Neural cell (in vitro differentiated cells): ENCODE measurements around the gene ZNF648. TPM values are rescaled to one million over a fixed set of nuclear protein-coding genes. Genes with fewer than 3 reads are reported as not detected.

ENCODE experiments used
- H2AFZ ChIP-seq: fragments of 200-600, 300-800 bp; sonication (generic), shearing (Covaris generic); 2 replicates; pipeline ENCODE4 v1.6.0; 2014; ENCODE audit warnings: low read depth, mild to moderate bottlenecking, antibody characterized with exemption, low read length, moderate library complexity
- H3F3A ChIP-seq: fragments of 200-600 bp; shearing (Covaris generic); 2 replicates; pipeline ENCODE4 v1.6.1; 2016; ENCODE audit warnings: mild to moderate bottlenecking, moderate library complexity, mixed read lengths, antibody characterized with exemption, low read length; ENCODE audit not compliant: insufficient read depth, poor library complexity, severe bottlenecking
- H3K27ac ChIP-seq: fragments of 200-600, 300-800 bp; sonication (generic), shearing (Covaris generic); 2 replicates; pipeline ENCODE4 v1.5.1; 2014; ENCODE audit warnings: mild to moderate bottlenecking, low read length, moderate library complexity
- H3K27me3 ChIP-seq: fragments of 300-800, 200-600 bp; sonication (generic), shearing (Covaris generic); 2 replicates; pipeline ENCODE4 v1.6.0; 2014; ENCODE audit warnings: mild to moderate bottlenecking, low read depth, low read length, moderate library complexity; ENCODE audit not compliant: insufficient read depth
- H3K36me3 ChIP-seq: fragments of 300-800, 200-600 bp; sonication (generic), shearing (Covaris generic); 2 replicates; pipeline ENCODE4 v1.5.1; 2014; ENCODE audit warnings: mild to moderate bottlenecking, antibody characterized with exemption, low read length, moderate library complexity; ENCODE audit not compliant: insufficient read depth
- H3K4me2 ChIP-seq: fragments of 300-800, 200-600 bp; sonication (generic), shearing (Covaris generic); 2 replicates; pipeline ENCODE4 v1.6.0; 2014; ENCODE audit warnings: mild to moderate bottlenecking, low read length
- H3K4me3 ChIP-seq: fragments of 300-800, 200-600 bp; sonication (generic), shearing (Covaris generic); 2 replicates; pipeline ENCODE4 v1.5.1; 2014; ENCODE audit warnings: mild to moderate bottlenecking, low read length, moderate library complexity
- H3K79me2 ChIP-seq: fragments of 200-600 bp; shearing (Covaris generic); replicated peaks from 2 replicates; pipeline ENCODE4 v1.6.0; 2014; ENCODE audit warnings: mild to moderate bottlenecking, low read length, moderate library complexity; ENCODE audit not compliant: insufficient read depth
- H3K9ac ChIP-seq: fragments of 300-800, 200-600 bp; sonication (generic), shearing (Covaris generic); 2 replicates; pipeline ENCODE4 v1.6.1; 2016; ENCODE audit warnings: mild to moderate bottlenecking, low read length, mixed read lengths
- H3K9me2 ChIP-seq: fragments of 200-600 bp; shearing (Covaris generic); 2 replicates; pipeline ENCODE4 v1.6.1; 2016; ENCODE audit warnings: mild to moderate bottlenecking, low read length, mixed read lengths; ENCODE audit not compliant: insufficient read depth
- H3K9me3 ChIP-seq: fragments of 200-600, 300-800 bp; sonication (generic), shearing (Covaris generic); 2 replicates; pipeline ENCODE4 v1.6.1; 2016; ENCODE audit warnings: mild to moderate bottlenecking, mixed run types, low read length, moderate library complexity, mixed read lengths
- H4K20me1 ChIP-seq: fragments of 200-600 bp; shearing (Covaris generic); 2 replicates; pipeline ENCODE4 v1.6.1; 2016; ENCODE audit warnings: mild to moderate bottlenecking, mixed run types; ENCODE audit not compliant: insufficient read depth
- EP300 ChIP-seq: fragments of 450-650 bp; conservative IDR thresholded peaks from 2 replicates; pipeline ENCODE4 v1.6.1; 2014; ENCODE audit warnings: antibody characterized with exemption, mild to moderate bottlenecking, moderate library complexity; ENCODE audit not compliant: poor library complexity, severe bottlenecking
- EZH2 ChIP-seq: fragments of 200-600, 300-800 bp; shearing (Covaris generic), sonication (generic); IDR thresholded peaks from 2 replicates; pipeline ENCODE4 v1.6.1; 2014; ENCODE audit warnings: antibody characterized with exemption, low read length, borderline replicate concordance, mild to moderate bottlenecking; ENCODE audit not compliant: insufficient read depth, poor library complexity, severe bottlenecking
- MXI1 ChIP-seq: fragments of 450-650 bp; conservative IDR thresholded peaks from 2 replicates; pipeline ENCODE4 v1.6.1; 2014; ENCODE audit warnings: antibody characterized with exemption, mild to moderate bottlenecking; ENCODE audit not compliant: poor library complexity, severe bottlenecking
- POLR2AphosphoS5 ChIP-seq: IDR thresholded peaks from 2 replicates; pipeline ENCODE4 v1.6.1; 2012
- RAD21 ChIP-seq: fragments of 450-650 bp; conservative IDR thresholded peaks from 2 replicates; pipeline ENCODE4 v1.6.1; 2014; ENCODE audit warnings: antibody characterized with exemption, mild to moderate bottlenecking, moderate library complexity
- REST ChIP-seq: IDR thresholded peaks from 2 replicates; pipeline ENCODE4 v1.6.1; 2012; ENCODE audit warnings: borderline replicate concordance
- SMC3 ChIP-seq: fragments of 450-650 bp; conservative IDR thresholded peaks from 2 replicates; pipeline ENCODE4 v1.6.1; 2014; ENCODE audit warnings: antibody characterized with exemption, mild to moderate bottlenecking, moderate library complexity; ENCODE audit not compliant: poor library complexity
- TAF1 ChIP-seq: IDR thresholded peaks from 2 replicates; pipeline ENCODE4 v1.6.1; 2012; ENCODE audit warnings: low read depth
- polyA plus RNA-seq: library from polyadenylated mRNA; depleted of rRNA; stranded (reverse); fragments of >200 nt; gene quantifications from 2 replicates; pipeline ENCODE4 v1.2.3, GENCODE V29; 2014
- TF ChIP-seq, protein P1 (sequence below): fragments of 450-650 bp; IDR thresholded peaks from 2 replicates; pipeline ENCODE4 v1.5.1; 2014; ENCODE audit warnings: antibody characterized with exemption, mild to moderate bottlenecking, moderate library complexity; ENCODE audit not compliant: poor library complexity, severe bottlenecking

Gene ZNF648
- polyA plus RNA-seq, 1 donor from 2014 or later = not detected

DNA sequence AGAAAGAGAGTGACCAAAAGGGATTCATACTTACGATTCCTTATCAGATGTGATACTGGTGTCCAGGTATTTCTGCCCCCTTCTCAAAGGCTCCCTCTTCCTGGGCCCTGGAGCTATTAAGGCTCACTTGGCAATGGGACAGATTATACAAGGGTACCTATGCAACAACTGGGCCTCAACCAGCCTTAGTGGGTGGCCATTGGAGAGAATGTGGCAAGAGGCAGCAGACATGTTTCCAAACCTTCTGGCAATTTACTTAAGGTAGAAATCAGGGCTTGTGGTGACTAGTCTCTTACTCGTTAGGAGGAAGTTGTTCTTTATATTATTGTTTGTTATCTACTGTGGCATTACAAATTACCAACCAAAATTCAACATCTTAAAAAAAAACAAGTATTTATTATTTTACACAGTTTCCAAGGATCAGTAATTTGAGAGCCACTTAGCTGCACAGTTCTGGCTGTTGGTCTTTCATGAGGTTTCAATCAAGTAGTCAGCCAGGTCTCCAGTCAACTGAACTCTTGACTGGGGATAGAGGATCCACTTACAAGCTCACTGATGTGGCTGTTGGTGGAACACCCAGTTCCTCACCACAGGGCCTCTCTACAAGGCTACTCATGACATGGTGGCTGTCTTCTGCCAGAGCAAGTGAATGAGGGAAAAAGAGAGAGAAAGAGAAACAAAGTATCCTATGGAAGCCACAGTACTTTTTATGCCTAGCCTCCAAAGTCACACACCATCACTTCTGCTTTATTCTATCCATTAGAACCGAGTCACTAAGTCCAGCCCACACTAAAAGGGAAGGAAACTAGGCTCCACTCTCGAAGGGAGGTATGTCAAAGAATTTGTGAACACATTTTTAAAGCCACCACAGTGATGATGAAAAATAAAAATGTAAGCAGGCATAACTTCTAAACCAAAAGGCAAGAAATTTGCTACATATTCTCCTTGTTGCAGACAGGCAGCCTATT lies 10.7 kb downstream of the ZNF648 start:
- no peaks in the 10 kb centered on the region for H3K79me2 ChIP-seq
- no peak for TF ChIP-seq RAD21
- no peak for TF ChIP-seq POLR2AphosphoS5
- TF ChIP-seq, protein P1, sequence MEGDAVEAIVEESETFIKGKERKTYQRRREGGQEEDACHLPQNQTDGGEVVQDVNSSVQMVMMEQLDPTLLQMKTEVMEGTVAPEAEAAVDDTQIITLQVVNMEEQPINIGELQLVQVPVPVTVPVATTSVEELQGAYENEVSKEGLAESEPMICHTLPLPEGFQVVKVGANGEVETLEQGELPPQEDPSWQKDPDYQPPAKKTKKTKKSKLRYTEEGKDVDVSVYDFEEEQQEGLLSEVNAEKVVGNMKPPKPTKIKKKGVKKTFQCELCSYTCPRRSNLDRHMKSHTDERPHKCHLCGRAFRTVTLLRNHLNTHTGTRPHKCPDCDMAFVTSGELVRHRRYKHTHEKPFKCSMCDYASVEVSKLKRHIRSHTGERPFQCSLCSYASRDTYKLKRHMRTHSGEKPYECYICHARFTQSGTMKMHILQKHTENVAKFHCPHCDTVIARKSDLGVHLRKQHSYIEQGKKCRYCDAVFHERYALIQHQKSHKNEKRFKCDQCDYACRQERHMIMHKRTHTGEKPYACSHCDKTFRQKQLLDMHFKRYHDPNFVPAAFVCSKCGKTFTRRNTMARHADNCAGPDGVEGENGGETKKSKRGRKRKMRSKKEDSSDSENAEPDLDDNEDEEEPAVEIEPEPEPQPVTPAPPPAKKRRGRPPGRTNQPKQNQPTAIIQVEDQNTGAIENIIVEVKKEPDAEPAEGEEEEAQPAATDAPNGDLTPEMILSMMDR = no peak
- no peak for TF ChIP-seq SMC3
- no peak for TF ChIP-seq EP300
- no peak for TF ChIP-seq EZH2
- no peak for TF ChIP-seq MXI1
- no peak for TF ChIP-seq REST
- TF ChIP-seq TAF1 = no peak
- H3F3A ChIP-seq = no peaks in the 10 kb centered on the region
- no peak overlapping the region for H3K9ac ChIP-seq
- H3K27ac ChIP-seq = no peak overlapping the region
- no peak overlapping the region for H3K4me3 ChIP-seq
- no peaks in the 10 kb centered on the region for H3K36me3 ChIP-seq
- no peak overlapping the region for H3K4me2 ChIP-seq
- H3K9me2 ChIP-seq = no peaks in the 10 kb centered on the region
- H4K20me1 ChIP-seq = no peaks in the 10 kb centered on the region
- no peak overlapping the region for H2AFZ ChIP-seq
- no peaks in the 10 kb centered on the region for H3K27me3 ChIP-seq
- H3K9me3 ChIP-seq = no peaks in the 10 kb centered on the region

- Histone ChIP-seq H2AFZ (no peak overlapping the region), H4K20me1 (no peaks in the 10 kb centered on the region), H3K27me3 (no peaks in the 10 kb centered on the region), H3K4me2 (no peak overlapping the region), H3F3A (no peaks in the 10 kb centered on the region), H3K4me3 (no peak overlapping the region), H3K79me2 (no peaks in the 10 kb centered on the region), H3K9me2 (no peaks in the 10 kb centered on the region), H3K36me3 (no peaks in the 10 kb centered on the region), H3K9ac (no peak overlapping the region), H3K27ac (no peak overlapping the region), H3K9me3 (no peaks in the 10 kb centered on the region)
- no peak for TF ChIP-seq MXI1
- TF ChIP-seq, protein P1 = no peak
- no peak for TF ChIP-seq POLR2AphosphoS5
- TF ChIP-seq REST = no peak
- no peak for TF ChIP-seq TAF1
- TF ChIP-seq EP300 = no peak
- TF ChIP-seq SMC3 = no peak
- no peak for TF ChIP-seq RAD21
- TF ChIP-seq EZH2 = no peak
These were observed 12.9 kb downstream of the ZNF648 start for GRCh38 chr1:182048562-182048961.
